Stimulated activated CD4-positive, alpha-beta T cell treated with anti-CD3 and anti-CD28 coated beads, Interleukin-4, amount 100 ng/mL, for 1 hour (primary cell): ENCODE measurements around the gene BMP6.
A peak's percentile ranks its signal among the peaks of the same experiment; 100 is the strongest.

Experiments used
- DNase-seq: peaks from one replicate; pipeline ENCODE4 v3.0.0-alpha.2; 2020

Gene BMP6

DNA sequence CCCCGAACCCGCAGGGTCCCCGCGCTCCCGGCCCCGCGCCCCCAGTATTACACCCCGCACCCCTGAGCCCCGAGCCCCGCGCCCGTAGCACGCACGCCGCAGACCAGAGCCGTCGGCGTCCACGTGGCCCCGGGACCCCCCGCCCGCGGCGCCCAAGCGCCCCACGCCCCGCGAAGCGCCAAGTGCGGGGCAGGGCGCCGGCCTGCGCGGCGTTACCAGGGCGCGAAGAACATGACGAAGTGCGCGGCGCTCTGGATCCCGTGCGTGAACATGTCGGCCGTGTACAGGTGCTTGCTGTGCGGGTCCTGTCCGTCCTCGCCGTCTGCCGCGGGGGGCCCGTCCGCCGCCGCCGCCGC is 184.4 kb downstream of the BMP6 start:
- no peak for DNase-seq

DNA sequence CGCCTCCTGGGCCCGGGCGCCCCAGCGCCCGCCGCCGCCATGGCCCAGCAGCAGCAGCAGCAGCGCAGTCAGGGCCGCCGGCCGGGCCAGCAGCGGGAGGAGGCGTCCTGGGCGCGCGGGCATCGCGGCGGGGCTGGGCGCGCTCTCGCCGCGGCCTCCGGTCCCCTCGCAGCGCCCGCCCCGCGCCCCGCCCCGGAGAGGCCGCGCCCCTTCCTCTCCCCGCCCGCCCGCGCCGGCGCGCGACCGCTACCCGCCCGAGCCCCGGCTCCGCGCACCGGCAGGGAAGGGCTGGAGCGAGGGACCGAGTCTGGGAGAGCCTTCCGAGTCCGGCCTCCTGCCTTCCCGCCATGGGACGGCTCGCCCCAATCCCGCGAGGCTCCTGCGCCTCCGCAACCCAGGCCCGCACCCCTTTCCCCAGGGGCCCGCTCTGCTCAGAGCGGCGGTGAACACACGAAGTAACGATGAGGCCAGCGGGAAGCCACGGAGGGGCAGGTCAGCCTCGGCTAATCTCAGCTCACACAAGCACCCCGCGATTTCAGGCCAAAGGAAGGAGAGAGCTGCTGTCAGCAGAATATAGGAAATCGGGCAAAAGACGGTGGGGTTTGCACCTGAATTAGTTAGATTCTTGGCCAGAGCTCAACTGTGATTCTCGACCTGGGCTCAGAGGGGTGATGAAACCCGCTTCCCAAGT is 184.9 kb downstream of the BMP6 start, which contains the start of gene TXNDC5:
Gene TXNDC5, minus strand, starts transcription at position 135 of the 691 bp plus-strand sequence. Its CDS starts 12 bp downstream, at position 123.
- peak; percentile 79 for DNase-seq

DNA sequence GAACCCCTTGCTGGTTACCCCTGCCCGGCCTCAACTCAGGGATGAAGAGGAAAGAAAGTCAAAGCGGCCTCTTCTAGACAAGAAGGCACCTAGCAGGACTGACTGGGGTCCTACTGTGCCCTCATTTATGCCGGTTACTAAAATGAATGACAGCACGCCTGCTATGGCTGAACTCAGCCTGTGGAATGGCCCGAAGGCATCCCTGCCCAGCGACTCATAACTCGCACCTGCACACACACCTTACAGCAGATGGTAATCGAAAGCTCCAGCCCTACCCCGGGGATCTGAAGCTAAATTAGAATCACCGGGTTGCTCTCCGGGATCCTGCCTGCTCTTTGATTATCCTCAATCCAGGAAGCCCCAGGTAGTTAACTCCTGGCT is 185.4 kb downstream of the BMP6 start:
- DNase-seq: no peak

DNA sequence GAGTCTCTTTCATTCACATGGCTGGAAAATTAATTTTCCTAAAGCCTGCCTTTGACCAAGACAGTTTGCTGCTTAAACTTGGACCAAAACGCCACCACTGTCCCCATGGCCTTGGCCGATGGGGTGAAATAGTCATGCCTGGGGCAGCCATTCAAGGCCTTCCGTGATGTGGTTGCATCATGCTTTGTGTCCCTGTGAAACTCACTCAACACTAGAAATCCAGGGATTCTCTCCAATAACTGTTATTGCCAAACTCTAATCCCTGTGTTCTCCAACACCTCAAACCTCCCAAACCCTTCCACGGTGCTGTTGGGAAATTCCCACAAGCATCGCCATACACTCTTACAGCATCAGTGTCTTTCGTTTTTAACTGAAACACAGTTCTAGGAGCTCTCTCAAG is 186.1 kb downstream of the BMP6 start:
- no peak for DNase-seq

DNA sequence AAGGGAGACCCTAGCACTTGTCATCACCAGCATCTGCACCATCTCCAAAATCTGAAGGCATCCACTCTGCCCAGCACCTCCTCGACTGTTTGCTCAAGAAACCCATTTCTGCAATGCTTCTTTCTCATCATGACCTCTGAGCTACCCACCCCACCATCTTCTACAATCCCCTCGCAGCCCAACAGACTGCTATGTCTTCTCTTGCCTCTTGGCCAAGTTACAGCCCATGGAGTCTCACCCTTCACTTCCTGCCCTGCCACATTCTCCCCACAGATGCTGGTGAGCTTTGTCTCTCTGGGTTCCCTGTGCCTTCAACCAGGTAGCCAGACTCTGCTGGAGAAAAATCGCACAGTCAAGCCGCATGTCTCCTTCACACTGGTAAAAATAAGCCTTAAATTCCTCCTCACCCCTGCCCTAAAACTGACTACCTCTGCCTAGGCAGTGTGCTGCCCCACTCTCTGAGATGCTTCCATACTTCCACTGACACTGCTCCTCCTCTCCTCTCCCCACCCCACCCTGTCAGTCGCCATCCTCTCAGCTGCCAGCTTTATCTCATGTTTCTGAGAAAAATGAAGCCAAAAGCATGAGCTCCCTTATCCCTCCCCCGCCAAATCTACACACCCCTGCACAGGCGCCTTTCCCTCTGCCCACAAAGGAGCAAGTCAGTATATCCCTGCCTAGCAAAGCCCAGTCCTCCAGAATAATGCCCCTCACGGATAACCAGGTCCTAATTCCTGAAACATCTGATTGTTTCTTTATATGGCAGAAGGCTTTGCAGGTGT is 187.0 kb downstream of the BMP6 start:
- DNase-seq: no peak

DNA sequence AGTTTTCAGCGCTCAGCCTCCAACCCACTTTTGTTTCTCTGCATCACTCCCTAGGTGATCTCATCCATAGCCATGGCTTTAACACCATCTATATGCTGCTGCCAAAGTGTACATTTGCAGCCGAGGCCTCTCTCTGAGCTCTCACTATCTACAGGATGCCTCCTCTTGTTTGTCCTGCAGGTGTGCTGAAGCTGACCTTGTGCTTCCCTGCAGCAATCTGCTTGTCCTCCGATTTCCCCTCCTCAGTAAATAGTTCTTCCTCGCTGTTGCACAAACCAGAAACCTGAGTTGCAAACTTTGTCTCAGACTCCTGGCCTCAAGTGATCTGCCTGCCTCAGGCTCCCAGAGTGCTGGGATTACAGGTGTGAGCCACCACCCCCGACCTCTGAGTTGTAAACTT is 188.4 kb downstream of the BMP6 start:
- no peak for DNase-seq

DNA sequence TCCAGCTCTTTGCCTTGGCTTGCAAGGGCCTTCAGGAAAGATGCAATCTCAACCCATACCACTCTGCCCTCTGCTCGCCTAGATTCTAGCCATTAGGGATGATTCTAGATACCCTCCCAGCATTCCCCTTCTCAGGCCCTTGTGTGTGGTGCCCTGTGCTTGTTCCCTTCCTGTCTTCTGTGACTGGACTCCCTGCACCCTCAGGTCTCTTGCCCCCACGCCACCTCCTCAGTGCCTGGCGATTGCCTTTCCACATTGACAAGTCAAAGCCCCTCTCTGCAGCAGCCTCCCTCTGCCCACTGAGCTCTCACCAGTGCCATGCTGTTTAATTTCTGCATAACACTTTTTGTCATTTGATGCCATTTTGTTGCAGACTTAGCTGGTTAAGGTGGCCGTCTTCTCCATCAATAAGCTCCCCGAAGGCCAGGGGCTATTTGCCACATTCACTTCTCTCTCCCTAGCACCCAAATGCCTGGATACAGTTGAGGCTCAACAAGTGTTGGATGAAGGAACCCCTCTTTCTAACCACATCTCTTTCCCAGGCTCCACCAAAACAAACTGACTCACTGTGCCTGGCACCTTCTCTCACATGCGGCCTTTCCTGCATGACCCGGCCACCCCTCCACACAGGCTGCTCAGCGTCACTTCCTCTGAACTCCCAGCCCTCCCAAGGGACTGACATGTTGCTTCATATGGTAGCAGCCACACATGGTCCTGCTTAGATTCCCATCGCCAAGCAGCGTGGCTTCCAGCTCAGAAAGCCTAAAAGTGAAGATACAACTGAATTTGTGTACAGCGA is 189.3 kb downstream of the BMP6 start:
- DNase-seq: no peak

DNA sequence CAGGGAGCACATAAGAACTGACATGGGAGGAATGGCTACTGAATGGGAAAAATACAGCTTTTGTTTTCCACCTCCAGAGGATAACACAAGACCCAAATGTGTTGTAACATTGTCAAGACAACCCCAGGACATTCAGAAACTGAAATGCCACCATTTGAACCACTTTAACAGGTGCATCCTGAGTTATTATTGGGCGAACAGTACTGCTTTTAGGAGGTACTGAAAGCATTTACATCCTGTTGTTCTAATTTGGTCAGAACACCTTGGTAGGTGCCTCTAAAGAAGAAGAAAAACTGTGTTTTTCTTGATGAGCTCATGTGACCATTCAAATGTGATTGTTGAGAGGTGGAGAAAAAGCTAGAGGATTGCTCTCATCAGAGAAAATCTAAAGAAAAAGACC is 191.1 kb downstream of the BMP6 start:
- no peak for DNase-seq

DNA sequence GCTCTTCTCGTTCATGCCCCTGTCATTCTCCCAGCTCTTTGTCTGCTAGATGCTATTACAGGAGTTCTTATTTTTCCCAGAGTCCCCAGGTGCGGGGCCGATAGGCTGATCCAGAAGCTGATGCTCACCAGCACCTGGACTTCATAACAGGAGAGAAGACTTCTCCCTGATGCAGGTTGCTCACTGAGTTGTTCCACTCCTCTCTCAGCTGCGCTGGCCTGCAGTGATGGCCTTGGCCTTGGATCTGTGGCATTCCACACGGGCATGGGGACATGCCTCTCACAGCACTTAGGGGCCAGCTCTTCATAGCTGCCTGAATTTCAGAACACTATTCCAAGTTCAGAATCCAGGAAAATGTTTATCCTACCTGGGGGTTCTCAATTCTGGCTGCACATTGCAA is 191.8 kb downstream of the BMP6 start:
- no peak for DNase-seq

DNA sequence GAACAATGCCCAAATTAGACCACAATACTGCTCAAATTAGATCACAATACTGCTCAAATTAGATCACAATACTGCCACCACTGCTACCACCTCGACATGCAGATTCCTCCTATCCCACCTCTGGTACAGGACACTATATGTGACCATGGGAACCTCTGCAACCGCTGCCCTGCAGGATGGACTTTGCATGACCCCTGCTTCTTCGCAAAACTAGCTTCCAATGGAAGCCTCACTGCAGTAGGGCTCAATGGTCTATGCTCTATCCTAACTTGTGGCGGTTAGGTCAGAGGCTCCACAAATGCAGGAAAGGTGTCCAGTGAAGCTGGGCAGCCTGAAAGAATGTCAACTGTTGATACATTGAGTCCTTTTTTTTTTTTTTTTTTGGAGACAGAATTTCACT is 192.5 kb downstream of the BMP6 start:
- DNase-seq: no peak

DNA sequence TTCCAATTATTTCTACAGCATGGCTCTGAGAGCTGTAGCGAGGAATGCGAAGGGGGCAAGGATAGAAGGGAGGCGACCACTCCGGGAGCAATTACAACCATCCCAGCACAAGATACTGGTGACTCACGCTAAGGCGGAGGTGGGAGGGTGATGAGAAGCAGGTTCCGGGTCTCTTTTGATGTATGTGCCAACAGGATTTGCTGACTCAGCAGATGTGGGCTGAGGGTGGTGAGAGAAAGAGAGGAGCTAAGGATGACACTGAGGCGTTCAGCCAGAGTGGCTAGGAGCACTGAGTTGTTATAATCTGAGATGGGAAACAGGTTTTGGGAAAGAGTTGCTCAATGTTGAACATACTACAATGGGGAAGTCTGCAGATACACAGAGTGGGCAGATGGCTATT is 194.0 kb downstream of the BMP6 start:
- peak; percentile 49 for DNase-seq

DNA sequence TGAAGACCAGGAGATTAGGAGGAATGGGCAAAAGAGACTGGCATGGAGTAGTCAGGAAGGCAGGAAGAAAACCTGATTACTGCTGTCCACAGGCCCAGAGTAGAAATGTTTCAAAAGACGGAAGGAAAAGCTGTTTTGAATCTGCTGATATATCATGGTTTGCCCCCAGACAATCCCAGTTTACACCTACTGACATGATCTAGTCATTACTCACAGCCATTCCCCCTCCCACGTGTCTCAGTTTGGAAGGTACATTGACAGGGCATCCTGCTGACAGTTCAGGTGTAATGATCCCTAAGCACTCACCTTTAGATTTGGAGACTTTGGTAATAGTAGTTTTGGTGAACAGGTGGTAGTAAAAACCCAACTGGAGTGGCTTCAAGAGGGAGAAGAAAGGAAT is 194.5 kb downstream of the BMP6 start:
- DNase-seq: no peak

DNA sequence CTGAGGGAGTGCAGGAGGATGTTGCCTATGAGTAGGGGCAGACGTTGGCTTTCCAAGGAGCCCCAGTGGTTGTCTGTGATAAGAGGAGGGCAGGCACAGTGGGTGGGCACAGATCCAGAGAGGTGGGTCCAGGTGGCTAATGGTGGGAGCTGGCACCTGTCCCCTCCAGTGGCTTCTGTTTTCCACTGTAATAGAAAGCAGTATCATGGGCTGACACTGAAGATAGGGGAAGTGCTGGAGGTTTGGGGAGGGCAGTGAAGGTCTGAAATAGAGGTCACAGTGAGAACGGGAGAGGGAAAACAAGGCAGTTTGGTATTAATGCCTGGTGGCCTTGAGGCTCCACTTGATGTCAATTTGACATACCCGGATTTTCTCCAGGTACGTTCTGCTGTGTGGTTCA is 195.1 kb downstream of the BMP6 start:
- DNase-seq: no peak

DNA sequence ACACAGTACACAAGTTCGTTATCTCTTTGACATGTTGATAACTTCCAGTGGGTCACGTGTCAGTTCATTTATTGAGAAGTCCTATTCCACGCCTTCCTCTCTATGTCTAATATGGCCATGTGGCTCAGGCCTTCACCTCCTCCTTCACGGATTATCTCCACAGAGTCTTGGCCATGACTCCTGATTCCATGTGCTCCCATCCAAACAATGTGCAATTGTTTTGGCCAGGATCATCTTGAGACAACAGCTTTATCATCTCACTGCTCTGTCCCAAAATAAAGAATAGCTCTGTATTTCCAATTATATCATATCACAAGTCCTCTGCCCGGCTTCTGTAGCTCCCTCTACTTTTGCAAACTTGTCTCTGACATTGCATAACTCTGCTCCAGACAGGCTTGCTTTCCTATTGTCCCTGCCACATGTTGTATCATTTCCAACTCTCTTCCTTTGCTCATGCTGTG is 195.8 kb downstream of the BMP6 start:
- DNase-seq: no peak

DNA sequence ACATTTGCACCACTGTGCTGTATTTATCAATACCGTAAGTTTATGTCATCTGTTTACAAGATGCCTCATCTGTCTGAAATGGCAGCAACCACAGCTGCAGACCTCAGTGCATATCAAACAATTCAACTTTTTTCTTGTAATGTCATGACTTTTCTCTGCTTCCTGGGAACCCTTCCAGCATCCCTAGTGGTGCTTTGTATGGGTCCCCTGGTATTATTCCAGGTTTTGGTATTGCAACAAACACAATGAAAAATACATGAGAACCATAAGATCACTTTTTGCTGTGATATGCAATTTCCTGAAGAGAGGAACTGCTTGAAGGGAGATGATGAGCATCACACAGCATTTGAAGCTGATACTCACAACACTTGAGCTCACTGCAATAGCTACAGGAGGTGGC is 196.7 kb downstream of the BMP6 start:
- DNase-seq: no peak

DNA sequence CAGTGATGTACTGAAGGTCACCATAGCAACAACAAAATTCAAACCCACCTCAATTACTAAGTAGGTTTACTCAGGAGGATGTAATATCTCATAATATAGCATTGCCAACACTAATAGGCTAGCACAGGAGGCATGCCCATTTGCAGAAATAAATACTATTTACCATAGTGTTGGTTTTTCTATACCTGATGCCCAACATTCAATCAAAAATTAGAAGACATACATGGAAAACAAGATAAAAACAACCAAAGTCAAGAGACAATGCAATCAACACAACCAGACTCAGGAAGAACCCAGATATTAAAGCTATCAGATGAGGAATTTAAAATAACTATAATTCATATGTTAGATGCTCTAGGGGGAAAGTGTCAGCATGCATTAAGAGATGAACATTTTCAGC is 199.0 kb downstream of the BMP6 start:
- DNase-seq: no peak
